ENCODE results near the gene FHIT. TPM values are rescaled to one million over a fixed set of nuclear protein-coding genes. Genes with fewer than 3 reads are reported as not detected.

FHIT gene
- total RNA-seq, 1 donor = 2.2 TPM

- TF ChIP-seq CTCF (IDR thresholded peaks at IDR 0.05; ENCODE audit: insufficient read depth, low read depth, low read length) = no peak
- no peak overlapping the region for H3K4me3 ChIP-seq (ENCODE audit: low read depth, low read length)
- DNase-seq (ENCODE audit: low read depth) = no peak
These were observed 781.8 kb downstream of the FHIT start for GRCh38 chr3:60469481-60469880.

GRCh38 chr3:60463685-60464084, 787.6 kb downstream of the FHIT start:
- no peak for DNase-seq (ENCODE audit: low read depth)
- no peak for TF ChIP-seq CTCF (IDR thresholded peaks at IDR 0.05; ENCODE audit: insufficient read depth, low read depth, low read length)
- H3K4me3 ChIP-seq (ENCODE audit: low read depth, low read length) = no peak overlapping the region

GRCh38 chr3:60461267-60461666, 790.0 kb downstream of the FHIT start:
- H3K4me3 ChIP-seq (ENCODE audit: low read depth, low read length) = no peak overlapping the region
- no peak for TF ChIP-seq CTCF (IDR thresholded peaks at IDR 0.05; ENCODE audit: insufficient read depth, low read depth, low read length)
- peak; percentile 28 for DNase-seq (ENCODE audit: low read depth)

- no peak for TF ChIP-seq CTCF (IDR thresholded peaks at IDR 0.05; ENCODE audit: insufficient read depth, low read depth, low read length)
- no peak for DNase-seq (ENCODE audit: low read depth)
These were observed 795.1 kb downstream of the FHIT start for GRCh38 chr3:60456180-60456579.

GRCh38 chr3:60453326-60453725, 797.9 kb downstream of the FHIT start:
- no peak for DNase-seq (ENCODE audit: low read depth)
- no peak overlapping the region for H3K4me3 ChIP-seq (ENCODE audit: low read depth, low read length)
- TF ChIP-seq CTCF (IDR thresholded peaks at IDR 0.05; ENCODE audit: insufficient read depth, low read depth, low read length) = no peak

More at GRCh38 chr3:60456180-60456579, 795.1 kb downstream of the FHIT start:
- no peak overlapping the region for H3K4me3 ChIP-seq (ENCODE audit: low read depth, low read length)

GRCh38 chr3:60448696-60449095, 802.6 kb downstream of the FHIT start:
- no peak overlapping the region for H3K4me3 ChIP-seq (ENCODE audit: low read depth, low read length)
- no peak for DNase-seq (ENCODE audit: low read depth)
- TF ChIP-seq CTCF (IDR thresholded peaks at IDR 0.05; ENCODE audit: insufficient read depth, low read depth, low read length) = no peak

- no peak for TF ChIP-seq CTCF (IDR thresholded peaks at IDR 0.05; ENCODE audit: insufficient read depth, low read depth, low read length)
These were observed 805.8 kb downstream of the FHIT start for GRCh38 chr3:60445446-60445845.

More at GRCh38 chr3:60445446-60445845, 805.8 kb downstream of the FHIT start:
- H3K4me3 ChIP-seq (ENCODE audit: low read depth, low read length) = no peak overlapping the region
- no peak for DNase-seq (ENCODE audit: low read depth)

Data from fibroblast of villous mesenchyme (primary cell).